GM18517 (cell line): ENCODE results near the gene CTIF.
A peak's percentile ranks its signal among the peaks of the same experiment; 100 is the strongest.
"Not testable (repeated sequence)": the region's sequence is repeated elsewhere in the genome, so short reads cannot be mapped to it uniquely, and the experiment has no call there.

Source experiments
- ATAC-seq: cut with Tn5 transposase; IDR thresholded peaks from one replicate; pipeline ENCODE4 v1.9.1; 2021; ENCODE audit warnings: mild to moderate bottlenecking, moderate library complexity; ENCODE audit not compliant: unreplicated experiment

Gene CTIF

GRCh38 chr18:48857023-48857694 is 318.3 kb downstream of the CTIF start:
- no peak for ATAC-seq

DNA sequence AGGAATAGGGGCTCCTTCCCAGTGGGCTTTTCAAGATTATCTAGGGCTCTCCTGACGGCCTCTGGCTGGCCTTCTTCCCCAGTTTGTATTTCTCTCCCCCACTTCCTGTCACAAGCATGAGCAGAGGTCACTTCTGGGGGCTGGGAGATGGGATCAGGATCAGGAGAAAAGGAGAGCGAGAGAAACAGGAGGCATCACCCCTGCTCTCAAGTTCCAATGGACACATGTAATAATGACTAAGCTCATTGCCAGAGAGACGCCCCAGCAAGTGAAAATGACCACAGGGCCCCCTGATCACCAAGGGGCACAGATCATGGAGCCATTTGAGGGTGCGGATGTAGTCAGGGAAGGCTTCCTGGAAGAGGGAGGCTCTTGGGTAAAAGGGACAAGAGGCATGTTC is 319.8 kb downstream of the CTIF start:
- ATAC-seq: no peak

DNA sequence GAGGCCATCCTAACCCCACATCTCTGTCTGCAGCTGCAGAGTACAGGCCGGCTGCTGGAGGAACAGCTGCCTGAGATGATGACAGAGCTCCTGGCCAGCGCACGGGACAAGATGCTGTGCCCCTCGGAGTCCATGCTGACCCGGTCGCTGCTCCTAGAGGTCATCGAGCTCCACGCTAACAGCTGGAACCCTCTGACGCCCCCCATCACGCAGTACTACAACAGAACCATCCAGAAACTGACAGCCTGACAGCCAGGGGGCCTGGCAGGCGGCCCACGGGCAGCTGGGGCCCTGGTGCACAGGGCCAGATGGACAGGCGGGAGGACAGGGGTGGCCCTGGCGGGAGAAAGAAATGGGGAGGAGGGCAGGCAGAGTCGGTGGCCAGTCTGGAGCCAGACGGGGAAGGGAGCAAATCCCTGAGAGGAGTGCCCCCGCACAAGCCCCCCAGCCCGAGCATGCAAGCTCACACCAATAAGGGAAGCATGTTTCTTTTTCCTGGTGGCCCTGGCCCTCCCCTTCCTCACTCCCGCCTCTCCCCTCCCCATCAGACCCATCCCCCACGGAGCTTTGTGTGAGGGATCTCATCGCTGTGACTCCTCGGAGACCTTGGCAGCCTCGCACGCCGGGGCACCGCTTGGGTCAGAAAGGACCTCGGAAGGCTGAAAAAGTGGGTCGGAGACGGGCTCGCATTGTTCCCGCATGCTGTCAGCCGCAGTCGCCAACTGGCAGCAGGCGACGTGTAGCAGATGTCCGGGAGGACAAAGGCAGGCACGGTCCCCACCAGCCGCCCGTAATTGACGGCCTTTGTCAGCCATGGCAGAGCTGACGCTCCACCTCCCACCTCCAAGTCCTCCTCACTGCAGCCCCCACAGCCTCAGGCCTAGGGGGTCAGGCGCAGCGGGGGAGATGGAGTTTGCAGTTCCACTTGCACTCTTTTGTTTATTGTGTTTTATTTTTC is 320.8 kb downstream of the CTIF start:
- no peak for ATAC-seq

DNA sequence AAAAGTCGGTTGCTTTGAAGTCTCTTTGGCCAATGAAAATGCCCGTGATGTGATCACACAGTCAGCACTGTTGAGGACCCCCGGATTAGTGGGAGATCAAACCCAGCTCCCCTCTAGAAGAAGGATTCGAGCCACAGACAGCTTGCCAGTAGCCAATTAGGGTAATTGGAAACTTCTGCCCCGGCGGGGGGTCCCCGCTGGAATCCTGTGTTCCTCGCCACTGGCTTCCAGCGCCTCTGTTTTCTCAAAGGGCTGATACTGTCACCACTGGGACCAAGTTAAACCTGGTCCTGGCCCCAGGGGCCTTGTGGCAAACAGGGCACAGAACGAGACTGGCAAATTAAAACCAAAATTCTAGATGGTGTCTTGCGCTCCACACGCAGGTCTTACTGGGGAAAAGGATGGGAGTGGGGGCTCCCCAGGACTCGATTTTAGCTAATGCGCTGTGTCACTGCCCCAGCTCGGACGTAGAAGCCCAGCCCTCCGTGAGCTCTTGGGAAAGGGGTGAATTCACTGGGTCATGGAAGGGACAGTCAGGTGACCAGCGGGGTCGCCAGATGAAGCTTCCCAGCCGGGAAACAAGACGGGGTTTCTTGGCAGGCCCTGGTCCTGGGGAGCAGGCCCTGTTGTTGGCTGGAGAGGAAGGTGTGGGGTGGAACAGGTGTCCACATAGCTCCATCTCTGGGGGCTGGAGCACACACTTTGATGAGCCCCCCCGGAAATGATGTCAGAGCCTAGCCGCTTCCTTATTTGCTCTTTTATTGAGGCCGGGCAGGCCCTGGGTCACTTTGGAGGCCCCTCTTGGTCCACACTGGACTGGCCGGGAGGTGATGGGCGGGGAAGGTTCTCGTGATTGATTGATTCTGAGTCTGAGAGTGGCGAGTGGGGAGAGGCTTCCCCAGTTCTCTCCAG is 321.7 kb downstream of the CTIF start:
- ATAC-seq: no peak

GRCh38 chr18:48861181-48861708 is 322.4 kb downstream of the CTIF start:
- ATAC-seq: no peak

DNA sequence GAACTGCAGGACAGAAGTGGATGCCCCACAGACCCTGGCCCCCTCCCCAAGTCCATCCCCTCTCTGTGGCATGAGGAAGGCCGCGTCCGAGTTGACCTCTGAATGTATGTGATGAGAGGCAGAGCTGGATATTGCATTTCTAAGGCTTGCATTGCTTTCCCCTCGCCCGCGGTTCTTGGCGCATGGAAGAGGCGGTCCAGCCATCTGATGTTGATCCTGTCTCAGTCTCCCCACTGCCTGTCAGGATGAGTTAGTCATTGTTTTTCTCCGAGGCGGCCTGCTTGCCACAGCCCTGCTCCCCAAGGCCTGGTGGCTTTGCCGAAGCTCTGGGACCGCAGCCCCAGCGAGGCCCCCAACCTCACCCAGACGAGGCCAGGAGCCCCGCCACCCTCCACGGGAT is 323.3 kb downstream of the CTIF start:
- no peak for ATAC-seq

- ATAC-seq: no peak
Observed at GRCh38 chr18:48862678-48863270, 323.9 kb downstream of the CTIF start.

DNA sequence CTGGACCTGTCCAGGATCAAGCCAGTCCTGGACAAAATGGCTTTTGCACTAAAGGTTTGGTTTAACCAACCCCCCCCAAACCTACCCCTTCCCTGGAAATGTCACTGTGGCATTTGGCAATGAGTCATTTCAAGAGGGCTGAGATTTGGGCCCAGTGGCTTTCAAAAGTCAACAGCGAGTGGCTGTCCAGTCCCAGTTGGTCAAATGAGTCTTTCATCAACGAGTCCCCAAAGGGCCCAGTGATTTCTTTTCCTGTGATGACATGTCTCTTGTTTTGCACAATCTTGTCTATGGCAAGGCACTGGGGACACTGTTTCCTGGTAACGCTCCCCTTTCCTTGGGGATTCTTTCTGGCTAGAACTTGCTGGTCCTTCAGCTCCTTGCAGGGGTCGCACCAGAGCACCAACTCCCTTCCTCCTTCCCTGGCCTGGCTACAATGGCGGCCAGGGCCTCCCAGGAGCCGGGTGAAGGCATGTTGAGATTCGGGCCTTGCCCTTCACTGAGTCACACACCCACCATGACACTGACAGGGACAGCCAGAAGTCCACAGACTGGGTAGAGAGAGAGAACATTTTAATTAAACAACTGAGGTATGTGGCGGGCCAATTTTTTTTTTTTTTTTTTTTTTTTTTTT is 324.7 kb downstream of the CTIF start:
- ATAC-seq: no peak

DNA sequence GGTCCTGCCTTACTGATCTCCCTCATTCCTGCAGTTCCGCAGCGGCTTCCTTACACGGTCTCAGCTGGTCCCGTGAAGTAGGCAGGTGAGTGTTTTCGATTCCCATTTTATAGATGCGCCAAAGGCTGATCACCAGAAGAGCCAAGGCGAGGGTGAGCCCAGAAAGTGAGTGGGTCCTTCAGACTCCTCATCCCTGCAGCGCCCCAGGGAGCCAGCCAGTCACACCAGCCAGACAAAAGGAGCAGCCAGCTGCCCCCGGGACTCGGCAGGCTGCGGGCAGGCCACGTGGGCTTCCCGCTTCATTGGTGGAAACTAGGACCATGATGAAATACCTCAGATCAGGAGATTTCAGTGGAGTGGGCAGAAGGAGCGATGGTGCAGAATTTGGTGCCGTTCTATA is 326.0 kb downstream of the CTIF start:
- ATAC-seq: no peak

- ATAC-seq: no peak
Observed at GRCh38 chr18:48866028-48866733, 327.4 kb downstream of the CTIF start.

- ATAC-seq: no peak
Observed at GRCh38 chr18:48866856-48867255, 328.0 kb downstream of the CTIF start.

DNA sequence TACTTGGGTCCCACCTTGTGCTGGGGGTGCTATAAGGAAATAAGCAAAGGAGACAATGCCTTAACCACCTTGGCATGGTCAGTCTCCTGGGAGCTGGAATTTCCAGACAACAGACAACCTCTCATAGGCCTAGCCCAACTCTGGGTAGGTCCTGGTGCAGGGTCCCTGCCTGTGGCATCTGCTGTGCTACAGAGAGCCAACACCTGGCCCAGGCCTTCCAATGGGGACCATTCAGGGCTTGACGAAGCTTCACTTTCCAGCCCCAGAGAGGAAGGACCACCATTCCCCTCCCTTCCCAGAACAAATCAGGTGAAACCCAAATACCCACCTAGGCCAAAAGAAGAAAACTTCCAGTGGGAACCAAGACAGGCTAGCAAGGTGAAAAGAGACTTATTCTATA is 329.1 kb downstream of the CTIF start:
- ATAC-seq: no peak

- peak; percentile 86 for ATAC-seq
Observed at GRCh38 chr18:48868468-48869466, 329.9 kb downstream of the CTIF start.

GRCh38 chr18:48869591-48869990 is 330.8 kb downstream of the CTIF start:
- ATAC-seq: no peak

- not testable (repeated sequence) for ATAC-seq
Observed at GRCh38 chr18:48870926-48871325, 332.1 kb downstream of the CTIF start.

GRCh38 chr18:48871391-48872166 is 332.7 kb downstream of the CTIF start:
- ATAC-seq: no peak
